Activated naive CD4-positive, alpha-beta T cell treated with anti-CD3 and anti-CD28 coated beads, Interleukin-2, amount 50 U/mL, for 24 hours (primary cell): ENCODE results near the gene ELP5.
A peak's percentile ranks its signal among the peaks of the same experiment; 100 is the strongest.

Experiments used
- H3K27ac Mint-ChIP-seq: one replicate; pipeline ENCODE4 v1.8.0; 2021; ENCODE audit warnings: mild to moderate bottlenecking, mixed read lengths
- H3K27me3 Mint-ChIP-seq: one replicate; pipeline ENCODE4 v1.8.0; 2021; ENCODE audit warnings: mixed read lengths
- H3K36me3 Mint-ChIP-seq: one replicate; pipeline ENCODE4 v1.8.0; 2021; ENCODE audit warnings: mixed read lengths
- H3K4me1 Mint-ChIP-seq: one replicate; pipeline ENCODE4 v1.8.0; 2021; ENCODE audit warnings: mixed read lengths
- H3K4me3 Mint-ChIP-seq: one replicate; pipeline ENCODE4 v1.8.0; 2021; ENCODE audit warnings: mild to moderate bottlenecking, mixed read lengths
- H3K9me3 Mint-ChIP-seq: one replicate; pipeline ENCODE4 v1.8.0; 2021; ENCODE audit warnings: mixed read lengths

The ELP5 gene

GRCh38 chr17:7256766-7257456 lies 4.9 kb downstream of the ELP5 start:
- H3K27ac Mint-ChIP-seq, result no peak overlapping the region
- no peak overlapping the region for H3K4me3 Mint-ChIP-seq

GRCh38 chr17:7258731-7259554 lies 6.9 kb downstream of the ELP5 start:
- H3K27me3 Mint-ChIP-seq, result peaks cover 2% of the 10 kb centered on the region
- H3K27ac Mint-ChIP-seq, result peak overlapping the region; percentile 10
- H3K4me3 Mint-ChIP-seq, result no peak overlapping the region
- peaks cover 28% of the 10 kb centered on the region for H3K4me1 Mint-ChIP-seq
- peaks cover 8% of the 10 kb centered on the region for H3K36me3 Mint-ChIP-seq
- H3K9me3 Mint-ChIP-seq, result no peaks in the 10 kb centered on the region

More at GRCh38 chr17:7256766-7257456, 4.9 kb downstream of the ELP5 start:
- Mint-ChIP-seq H3K4me1 (peaks cover 22% of the 10 kb centered on the region), H3K27me3 (no peaks in the 10 kb centered on the region), H3K36me3 (peaks cover 11% of the 10 kb centered on the region), H3K9me3 (no peaks in the 10 kb centered on the region)

GRCh38 chr17:7259555-7259889 lies 7.5 kb downstream of the ELP5 start:
- Mint-ChIP-seq H3K4me3 (no peak overlapping the region), H3K27me3 (peaks cover 2% of the 10 kb centered on the region), H3K27ac (peak overlapping the region; percentile 10), H3K4me1 (peaks cover 27% of the 10 kb centered on the region), H3K36me3 (peaks cover 7% of the 10 kb centered on the region), H3K9me3 (no peaks in the 10 kb centered on the region)

GRCh38 chr17:7260151-7260550 lies 8.1 kb downstream of the ELP5 start:
- Mint-ChIP-seq H3K4me3 (peak overlapping the region; percentile 64), H3K36me3 (peaks cover 4% of the 10 kb centered on the region), H3K27me3 (peaks cover 2% of the 10 kb centered on the region), H3K9me3 (no peaks in the 10 kb centered on the region), H3K27ac (no peak overlapping the region), H3K4me1 (peaks cover 24% of the 10 kb centered on the region)

GRCh38 chr17:7260651-7261378 lies 8.8 kb downstream of the ELP5 start:
- Mint-ChIP-seq H3K9me3 (no peaks in the 10 kb centered on the region), H3K36me3 (peaks cover 4% of the 10 kb centered on the region), H3K4me1 (peaks cover 24% of the 10 kb centered on the region), H3K4me3 (peak overlapping the region; percentile 64), H3K27ac (peak overlapping the region; percentile 17), H3K27me3 (peaks cover 2% of the 10 kb centered on the region)

- Mint-ChIP-seq H3K4me3 (peak overlapping the region; percentile 62), H3K4me1 (peaks cover 24% of the 10 kb centered on the region), H3K27ac (peak overlapping the region; percentile 30), H3K27me3 (peaks cover 2% of the 10 kb centered on the region), H3K9me3 (no peaks in the 10 kb centered on the region), H3K36me3 (peaks cover 4% of the 10 kb centered on the region)
Observed at GRCh38 chr17:7261379-7262191, 9.6 kb downstream of the ELP5 start.

- peaks cover 4% of the 10 kb centered on the region for H3K36me3 Mint-ChIP-seq
- H3K4me1 Mint-ChIP-seq, result peaks cover 24% of the 10 kb centered on the region
- H3K9me3 Mint-ChIP-seq, result no peaks in the 10 kb centered on the region
- peaks cover 2% of the 10 kb centered on the region for H3K27me3 Mint-ChIP-seq
- peak within 1 kb of the TSS; percentile 59 for H3K27ac Mint-ChIP-seq
- peak within 1 kb of the TSS; percentile 82 for H3K4me3 Mint-ChIP-seq
Observed at GRCh38 chr17:7262192-7262934, 10.3 kb downstream of the ELP5 start, which contains the start of gene CLDN7. TSS of gene CLDN7 (minus strand) at chr17:7262478. CDS start at chr17:7262043, 435 bp downstream.

GRCh38 chr17:7262935-7263800 lies 11.2 kb downstream of the ELP5 start:
- Mint-ChIP-seq H3K9me3 (no peaks in the 10 kb centered on the region), H3K4me1 (peaks cover 24% of the 10 kb centered on the region), H3K4me3 (peak overlapping the region; percentile 82), H3K27ac (peak overlapping the region; percentile 59), H3K27me3 (peaks cover 2% of the 10 kb centered on the region), H3K36me3 (peaks cover 4% of the 10 kb centered on the region)

GRCh38 chr17:7263801-7264078 lies 11.7 kb downstream of the ELP5 start:
- Mint-ChIP-seq H3K4me3 (peak overlapping the region; percentile 82), H3K36me3 (peaks cover 4% of the 10 kb centered on the region), H3K27ac (peak overlapping the region; percentile 47), H3K4me1 (peaks cover 24% of the 10 kb centered on the region), H3K9me3 (no peaks in the 10 kb centered on the region), H3K27me3 (peaks cover 2% of the 10 kb centered on the region)

- Mint-ChIP-seq H3K27ac (no peak overlapping the region), H3K4me1 (peaks cover 22% of the 10 kb centered on the region), H3K36me3 (no peaks in the 10 kb centered on the region), H3K4me3 (no peak overlapping the region), H3K27me3 (peaks cover 2% of the 10 kb centered on the region), H3K9me3 (no peaks in the 10 kb centered on the region)
Observed at GRCh38 chr17:7266784-7267183, 14.8 kb downstream of the ELP5 start.

GRCh38 chr17:7279448-7279847 lies 27.4 kb downstream of the ELP5 start:
- peaks cover 9% of the 10 kb centered on the region for H3K27me3 Mint-ChIP-seq
- no peak overlapping the region for H3K4me3 Mint-ChIP-seq
- peaks cover 11% of the 10 kb centered on the region for H3K4me1 Mint-ChIP-seq
- no peaks in the 10 kb centered on the region for H3K36me3 Mint-ChIP-seq
- H3K9me3 Mint-ChIP-seq, result no peaks in the 10 kb centered on the region
- H3K27ac Mint-ChIP-seq, result no peak overlapping the region

GRCh38 chr17:7280519-7281073 lies 28.6 kb downstream of the ELP5 start:
- no peaks in the 10 kb centered on the region for H3K36me3 Mint-ChIP-seq
- H3K4me1 Mint-ChIP-seq, result peaks cover 11% of the 10 kb centered on the region
- H3K9me3 Mint-ChIP-seq, result no peaks in the 10 kb centered on the region
- peak overlapping the region; percentile 84 for H3K4me3 Mint-ChIP-seq
- H3K27ac Mint-ChIP-seq, result no peak overlapping the region
- H3K27me3 Mint-ChIP-seq, result peaks cover 9% of the 10 kb centered on the region

- Mint-ChIP-seq H3K36me3 (no peaks in the 10 kb centered on the region), H3K9me3 (no peaks in the 10 kb centered on the region), H3K27me3 (peaks cover 9% of the 10 kb centered on the region), H3K4me1 (peaks cover 11% of the 10 kb centered on the region), H3K27ac (no peak within 1 kb of the TSS), H3K4me3 (peak within 1 kb of the TSS; percentile 84)
Observed at GRCh38 chr17:7281074-7281952, 29.3 kb downstream of the ELP5 start, which contains the start of gene SLC2A4. TSS of gene SLC2A4 (plus strand) at chr17:7281718. CDS start at chr17:7281935, 217 bp downstream.
